GM23248 (cell line): ENCODE measurements around the gene PYGB.

Source experiments
- EZH2 ChIP-seq: fragments of 200-600 bp; sonication (generic); IDR thresholded peaks from 2 replicates; pipeline ENCODE4 v1.6.1; 2018; ENCODE audit warnings: antibody characterized with exemption, mild to moderate bottlenecking; ENCODE audit not compliant: insufficient read depth, poor library complexity, severe bottlenecking
- EZH2phosphoT487 ChIP-seq: fragments of 200-600 bp; sonication (generic); IDR thresholded peaks from 2 replicates; pipeline ENCODE4 v1.6.1; 2018; ENCODE audit warnings: antibody characterized with exemption, moderate library complexity, mild to moderate bottlenecking, low read depth; ENCODE audit not compliant: insufficient read depth

DNA sequence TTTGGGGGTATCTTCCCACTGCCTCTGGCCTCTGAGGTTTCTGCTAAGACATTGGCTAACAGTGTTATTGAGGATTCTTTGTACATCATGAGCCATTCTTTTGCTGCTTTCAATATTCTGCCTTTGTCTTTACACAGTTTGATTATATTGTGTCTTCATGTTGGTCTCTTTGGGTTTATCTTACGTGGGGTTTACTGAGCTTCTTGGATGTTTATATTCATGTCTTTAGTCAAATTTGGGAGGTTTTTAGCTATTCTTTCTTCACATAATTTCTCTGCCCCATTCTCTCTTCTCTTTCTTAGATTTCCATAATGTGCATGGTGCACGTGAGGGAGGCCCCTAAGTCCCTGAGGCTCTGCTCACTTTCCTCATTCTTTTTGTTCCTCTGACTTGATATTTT is 44.8 kb upstream of the PYGB start:
- TF ChIP-seq EZH2phosphoT487 (no peak), EZH2 (no peak)
